HCT116 (cell line): Measurements from ENCODE around the gene SPTLC3. TPM values are rescaled to one million over a fixed set of nuclear protein-coding genes. Genes with fewer than 3 reads are reported as not detected.

Experiments used
- ATAC-seq: fragments of 200-7000 bp; cut with Tn5 transposase; 2 replicates; pipeline ENCODE4 v1.9.1; 2020; ENCODE audit warnings: mild to moderate bottlenecking, moderate library complexity
- BruUV-seq: library from RNA; stranded (reverse); fragments of 400-500 nt; replicated peaks from 2 replicates; lab custom pipeline; 2021; lab: Mats Ljungman, UMichigan
- CTCF ChIA-PET: fragments of 300-600 bp; sonication (Branson Sonifier 250); formaldehyde crosslinking; loops from one replicate; lab custom pipeline; 2021; ENCODE audit warnings: antibody characterized with exemption; lab: Charles Lee
- POLR2A ChIA-PET: fragments of 300-600, 350-600 bp; sonication (Branson Sonifier 250); formaldehyde crosslinking; loops from one replicate; lab custom pipeline; 2021; ENCODE audit warnings: antibody characterized with exemption; lab: Charles Lee
- RAD21 ChIA-PET, 2 experiments: fragments of 300-600 bp; sonication (Branson Sonifier 250); formaldehyde crosslinking; loops; one replicate each; lab custom pipeline; 2023; ENCODE audit warnings: low total read pairs in 2 of 2; ENCODE audit not compliant: uncharacterized antibody in 2 of 2, unreplicated experiment in 2 of 2, low non-redundant PET in 1 of 2; lab: Charles Lee
- DNase-seq: peaks from one replicate; pipeline ENCODE4 v3.0.0-alpha.2; 2010; ENCODE audit warnings: low read depth, low spot score
- H2AFZ ChIP-seq: fragments of 200-600 bp; shearing (Covaris generic), sonication (generic); 2 replicates; pipeline ENCODE4 v1.6.1; 2017; ENCODE audit warnings: low read depth, mixed run types, mixed read lengths, antibody characterized with exemption, low read length; ENCODE audit not compliant: poor library complexity, severe bottlenecking
- H3K27ac ChIP-seq: 2 replicates; pipeline ENCODE4 v1.5.1; 2012; ENCODE audit warnings: low read depth, low read length
- H3K27me3 ChIP-seq: fragments of 200-600 bp; sonication (generic); 2 replicates; pipeline ENCODE4 v1.6.1; 2016; ENCODE audit warnings: mixed run types, low read length, mixed read lengths; ENCODE audit not compliant: insufficient read depth
- H3K36me3 ChIP-seq, 2 experiments: fragments of 200-500 bp in 1 of 2; fragments of 200-600 bp in 1 of 2; sonication (Bioruptor generic) in 1 of 2; sonication (generic) in 1 of 2; 2 replicates each; pipeline versions ENCODE4 v1.5.1 to v1.6.1; 2014 to 2016; ENCODE audit warnings: low read length in 2 of 2, inconsistent platforms in 1 of 2, mixed read lengths in 1 of 2, mixed run types in 1 of 2; ENCODE audit not compliant: insufficient read depth in 2 of 2, control insufficient read depth in 1 of 2
- H3K4me1 ChIP-seq, 2 experiments: fragments of 200-600 bp in 1 of 2; sonication (generic) in 1 of 2; 2 replicates each; pipeline versions ENCODE4 v1.5.1 to v1.6.1; 2012 to 2017; ENCODE audit warnings: low read length in 2 of 2, inconsistent platforms in 1 of 2, mild to moderate bottlenecking in 1 of 2, mixed read lengths in 1 of 2, mixed run types in 1 of 2, moderate library complexity in 1 of 2; ENCODE audit not compliant: insufficient read depth in 2 of 2, control insufficient read depth in 1 of 2
- H3K4me2 ChIP-seq: fragments of 200-600 bp; sonication (generic); 2 replicates; pipeline ENCODE4 v1.6.1; 2017; ENCODE audit warnings: mixed run types, low read length, mixed read lengths
- H3K4me3 ChIP-seq, 2 experiments: fragments of 200-600 bp in 1 of 2; sonication (generic) in 1 of 2; replicated peaks in 1 of 2; 2 replicates each; pipeline ENCODE4 v1.5.1; 2011 to 2016; ENCODE audit warnings: low read length in 2 of 2, control low read depth in 1 of 2, low read depth in 1 of 2, mild to moderate bottlenecking in 1 of 2, mixed read lengths in 1 of 2, mixed run types in 1 of 2
- H3K79me2 ChIP-seq: fragments of 200-600 bp; sonication (generic); 2 replicates; pipeline ENCODE4 v1.6.1; 2017; ENCODE audit warnings: mild to moderate bottlenecking, mixed run types, low read length, moderate library complexity, mixed read lengths; ENCODE audit not compliant: insufficient read depth
- H3K9ac ChIP-seq: fragments of 200-600 bp; sonication (generic); 2 replicates; pipeline ENCODE4 v1.6.1; 2016; ENCODE audit warnings: low read length, mixed read lengths
- H3K9me2 ChIP-seq: fragments of 200-600 bp; sonication (generic), shearing (Covaris generic); 2 replicates; pipeline ENCODE4 v1.6.1; 2017; ENCODE audit warnings: mixed run types, mild to moderate bottlenecking, moderate library complexity; ENCODE audit not compliant: insufficient read depth
- H3K9me3 ChIP-seq, 2 experiments: fragments of 200-500 bp in 1 of 2; fragments of 200-600 bp in 1 of 2; sonication (Bioruptor generic) in 1 of 2; sonication (generic) in 1 of 2; 2 replicates each; pipeline ENCODE4 v1.6.1; 2014 to 2017; ENCODE audit warnings: low read length in 2 of 2, mixed read lengths in 2 of 2, inconsistent platforms in 1 of 2, low read depth in 1 of 2, mild to moderate bottlenecking in 1 of 2, mixed run types in 1 of 2, moderate library complexity in 1 of 2; ENCODE audit not compliant: control insufficient read depth in 1 of 2, insufficient read depth in 1 of 2
- H4K20me1 ChIP-seq: fragments of 200-600 bp; sonication (generic), shearing (Covaris generic); 2 replicates; pipeline ENCODE4 v1.6.1; 2017; ENCODE audit warnings: mixed run types, mild to moderate bottlenecking, moderate library complexity; ENCODE audit not compliant: insufficient read depth
- ATF3 ChIP-seq: IDR thresholded peaks from 2 replicates; pipeline ENCODE4 v1.6.1; 2012
- CEBPB ChIP-seq: IDR thresholded peaks from 2 replicates; pipeline ENCODE4 v1.6.1; 2012; ENCODE audit warnings: low read depth
- CTCF ChIP-seq, 3 experiments: fragments of 200-600 bp in 1 of 3; sonication (generic) in 1 of 3; IDR thresholded peaks in 2 of 3; conservative IDR thresholded peaks in 1 of 3; 2 replicates each; pipeline ENCODE4 v1.5.1; 2012 to 2017; ENCODE audit warnings: low read depth in 2 of 3, low read length in 2 of 3, antibody characterized with exemption in 1 of 3, borderline replicate concordance in 1 of 3, control low read depth in 1 of 3, mild to moderate bottlenecking in 1 of 3, mixed read lengths in 1 of 3, mixed run types in 1 of 3, moderate library complexity in 1 of 3; ENCODE audit not compliant: insufficient read depth in 1 of 3
- ELF1 ChIP-seq: IDR thresholded peaks from 2 replicates; pipeline ENCODE4 v1.6.1; 2012; ENCODE audit warnings: low read depth, borderline replicate concordance
- EZH2phosphoT487 ChIP-seq: fragments of 200-600 bp; IDR thresholded peaks from 2 replicates; pipeline ENCODE4 v1.6.1; 2018; ENCODE audit warnings: antibody characterized with exemption, borderline replicate concordance
- FOSL1 ChIP-seq: IDR thresholded peaks from 2 replicates; pipeline ENCODE4 v1.6.1; 2012; ENCODE audit warnings: low read depth
- POLR2A ChIP-seq: IDR thresholded peaks from 2 replicates; pipeline ENCODE4 v1.7.0; 2011; ENCODE audit warnings: borderline replicate concordance; ENCODE audit not compliant: insufficient read depth, insufficient read length; ENCODE audit errors: extremely low read depth
- POLR2AphosphoS5 ChIP-seq: IDR thresholded peaks from 2 replicates; pipeline ENCODE4 v1.6.1; 2011; ENCODE audit warnings: mild to moderate bottlenecking, low read depth, low read length, moderate library complexity
- RAD21 ChIP-seq: IDR thresholded peaks from 2 replicates; pipeline ENCODE4 v1.6.1; 2012; ENCODE audit warnings: low read depth, mild to moderate bottlenecking
- REST ChIP-seq: IDR thresholded peaks from 2 replicates; pipeline ENCODE4 v1.6.1; 2012; ENCODE audit warnings: low read depth
- SP1 ChIP-seq: IDR thresholded peaks from 2 replicates; pipeline ENCODE4 v1.6.1; 2012; ENCODE audit warnings: low read depth
- TCF7L2 ChIP-seq: IDR thresholded peaks from 2 replicates; pipeline ENCODE4 v1.7.0; 2011; ENCODE audit warnings: borderline replicate concordance, inconsistent platforms; ENCODE audit not compliant: insufficient read depth, insufficient read length; ENCODE audit errors: extremely low read depth
- YY1 ChIP-seq: IDR thresholded peaks from 2 replicates; pipeline ENCODE4 v1.6.1; 2011; ENCODE audit warnings: low read length, low read depth, moderate library complexity, mild to moderate bottlenecking; ENCODE audit not compliant: insufficient replicate concordance; ENCODE audit errors: extremely low read depth
- ZFX ChIP-seq: fragments of 450-650 bp; IDR thresholded peaks from 2 replicates; pipeline ENCODE4 v1.6.1; 2017
- ZNF274 ChIP-seq: fragments of 200-500 bp; sonication (Bioruptor generic); IDR thresholded peaks from 2 replicates; pipeline ENCODE4 v1.6.1; 2014; ENCODE audit warnings: mild to moderate bottlenecking, low read depth, low read length, inconsistent platforms
- intact Hi-C: fragments of 100-400 bp; cut with micrococcal nuclease; formaldehyde crosslinking; loops from 2 replicates; pipeline ENCODE4 v1.10.0; 2022
- total RNA-seq: library from RNA; stranded (reverse); gene quantifications from one replicate; pipeline ENCODE4 v1.2.1, GENCODE V29; 2021; ENCODE audit not compliant: unreplicated experiment

Gene SPTLC3
- total RNA-seq, 1 experiment from 2014 or later, result not detected

DNA sequence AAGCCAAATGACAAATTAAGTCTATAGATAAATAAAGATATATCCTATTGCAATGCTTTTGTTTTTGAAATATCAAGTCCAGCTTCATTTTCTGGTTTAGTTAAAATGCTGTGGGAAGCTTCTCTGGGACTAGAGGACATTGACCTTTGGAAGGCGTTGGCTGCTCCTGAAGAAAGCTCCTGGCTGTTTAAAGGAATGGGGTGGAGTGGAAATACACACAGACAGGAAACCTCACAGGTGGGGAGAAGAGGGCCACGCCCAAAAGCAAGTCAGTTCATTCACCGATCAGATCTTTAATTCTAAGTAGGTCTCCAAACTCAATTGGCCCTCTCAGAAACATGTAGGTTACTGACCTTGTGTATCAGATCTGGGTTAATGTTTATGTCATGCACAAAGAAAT, 59.6 kb downstream of the SPTLC3 start:
- no peaks in the 10 kb centered on the region for H3K9me2 ChIP-seq
- ChIA-PET POLR2A (no interaction called here), RAD21 (no interaction called here), CTCF (no interaction called here)
- H3K9ac ChIP-seq, result no peak overlapping the region
- intact Hi-C loops, result no loop called here
- H3K9me3 ChIP-seq, result peaks cover 0 to 3% of the 10 kb centered on the region in 2 experiments; a peak in 1 of 4 replicates
- no peaks in the 10 kb centered on the region for H3K4me1 ChIP-seq
- TF ChIP-seq ZFX (no peak), RAD21 (no peak), REST (no peak), ATF3 (no peak), CTCF (IDR thresholded peaks at IDR 0.05 in 2 of 3, conservative IDR thresholded peaks at IDR 0.05 in 1 of 3; ENCODE audit: borderline replicate concordance in 1 of 3, insufficient read depth in 1 of 3, low read depth in 2 of 3, low read length in 2 of 3) (no peak), SP1 (no peak), ZNF274 (no peak), YY1 (no peak), ELF1 (no peak), POLR2AphosphoS5 (no peak), EZH2phosphoT487 (no peak), FOSL1 (no peak), POLR2A (no peak), CEBPB (no peak), TCF7L2 (no peak)
- no peak overlapping the region for H2AFZ ChIP-seq
- no TSS peak for BruUV-seq
- H3K27me3 ChIP-seq, result no peaks in the 10 kb centered on the region
- H3K79me2 ChIP-seq, result no peaks in the 10 kb centered on the region
- H4K20me1 ChIP-seq, result no peaks in the 10 kb centered on the region
- ATAC-seq (no peak), DNase-seq (no peak)
- no peak overlapping the region for H3K4me3 ChIP-seq
- no peak overlapping the region for H3K4me2 ChIP-seq
- H3K36me3 ChIP-seq, result no peaks in the 10 kb centered on the region
- no peak overlapping the region for H3K27ac ChIP-seq
